GM18867 (cell line): ENCODE data around the gene PPFIA4.

ENCODE experiments used
- ATAC-seq: cut with Tn5 transposase; IDR thresholded peaks from one replicate; pipeline ENCODE4 v1.9.1; 2021; ENCODE audit warnings: mild to moderate bottlenecking, moderate library complexity; ENCODE audit not compliant: unreplicated experiment

The PPFIA4 gene

DNA sequence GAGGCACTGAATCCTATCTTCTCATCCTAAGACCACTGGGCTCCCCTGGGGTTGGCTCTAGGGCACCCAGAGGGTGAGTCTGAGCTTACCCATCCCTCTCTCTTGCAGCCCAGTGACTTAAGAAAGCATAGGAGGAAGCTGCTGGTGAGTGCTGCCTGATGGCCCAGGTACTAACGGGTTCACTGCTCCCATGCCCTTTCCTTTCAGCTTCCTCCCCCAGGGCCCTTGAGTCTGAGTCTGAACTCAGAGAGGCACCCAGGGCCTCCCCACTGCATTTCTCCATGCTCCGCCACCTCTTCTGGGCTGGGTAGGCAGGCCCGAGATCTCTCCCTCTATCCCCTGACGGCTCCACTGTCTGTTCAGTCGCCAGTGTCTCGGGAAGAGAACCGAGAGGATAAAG is 29.7 kb downstream of the PPFIA4 start:
- no peak for ATAC-seq

DNA sequence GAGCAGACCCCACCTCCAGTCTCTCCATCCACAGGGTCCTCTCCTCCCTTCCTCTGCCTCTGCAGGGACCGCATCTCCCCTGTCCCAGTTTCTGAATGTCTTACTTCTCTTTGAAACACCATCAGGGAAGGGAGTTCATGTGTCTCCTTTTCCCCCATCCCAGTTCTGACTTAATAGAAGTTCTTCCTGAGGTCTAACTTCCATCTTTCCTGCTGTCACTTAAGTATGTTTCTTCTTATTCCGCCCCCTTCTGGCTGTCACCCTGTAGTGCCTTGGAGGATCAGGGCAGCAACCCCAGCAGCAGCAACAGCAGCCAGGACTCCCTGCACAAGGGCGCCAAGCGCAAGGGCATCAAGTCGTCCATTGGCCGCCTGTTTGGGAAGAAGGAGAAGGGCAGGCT is 30.2 kb downstream of the PPFIA4 start:
- ATAC-seq: no peak

DNA sequence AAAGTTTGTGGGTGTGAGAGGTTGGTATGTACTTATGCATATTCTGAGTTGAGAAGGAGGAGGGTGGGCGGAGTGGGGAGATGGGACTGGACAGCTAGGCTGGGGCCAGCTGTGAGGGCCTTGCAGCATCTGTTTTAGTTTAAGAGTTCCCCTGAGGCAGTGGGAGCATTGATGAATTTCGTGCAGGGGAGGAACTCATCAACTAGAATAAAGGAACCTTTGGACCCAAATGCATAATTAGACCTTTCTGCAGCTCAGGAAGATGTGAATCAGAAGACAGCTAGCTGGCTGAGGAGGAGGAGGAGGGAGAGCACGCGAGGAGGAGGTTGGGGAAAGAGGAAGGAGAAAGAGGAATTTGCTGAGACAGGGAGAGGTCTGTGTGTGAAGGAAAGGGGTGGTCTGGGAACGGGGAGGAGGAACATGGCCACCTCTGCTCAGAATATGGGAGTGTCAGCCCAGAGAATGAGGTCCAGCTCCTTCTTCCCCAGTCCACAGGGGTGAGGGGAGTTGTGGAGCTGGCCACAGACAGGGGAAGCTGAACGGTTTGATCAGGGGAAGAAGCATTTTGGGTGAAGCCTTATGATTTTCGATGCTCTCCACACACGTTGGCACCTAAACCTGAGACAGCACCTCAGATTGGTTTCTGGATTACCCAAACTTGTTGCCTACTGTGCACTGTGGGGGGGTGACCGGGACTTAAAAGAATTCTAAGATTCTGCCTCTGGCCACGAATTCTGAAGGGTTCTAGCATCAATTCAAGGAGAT is 31.8 kb downstream of the PPFIA4 start:
- ATAC-seq: no peak

DNA sequence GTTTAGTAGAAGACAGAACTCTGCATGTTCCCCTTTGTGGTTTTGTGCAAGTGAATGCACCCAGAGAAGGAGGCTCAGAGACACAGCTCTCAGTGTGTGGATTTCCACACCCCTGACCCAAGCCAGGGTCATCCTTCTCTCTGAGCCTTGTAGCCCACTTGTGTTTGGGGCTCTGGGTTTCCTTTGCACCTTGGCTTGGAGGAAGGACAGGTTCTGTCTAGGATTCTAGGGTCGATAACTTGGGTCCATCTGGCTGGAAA is 32.3 kb downstream of the PPFIA4 start:
- ATAC-seq: no peak

DNA sequence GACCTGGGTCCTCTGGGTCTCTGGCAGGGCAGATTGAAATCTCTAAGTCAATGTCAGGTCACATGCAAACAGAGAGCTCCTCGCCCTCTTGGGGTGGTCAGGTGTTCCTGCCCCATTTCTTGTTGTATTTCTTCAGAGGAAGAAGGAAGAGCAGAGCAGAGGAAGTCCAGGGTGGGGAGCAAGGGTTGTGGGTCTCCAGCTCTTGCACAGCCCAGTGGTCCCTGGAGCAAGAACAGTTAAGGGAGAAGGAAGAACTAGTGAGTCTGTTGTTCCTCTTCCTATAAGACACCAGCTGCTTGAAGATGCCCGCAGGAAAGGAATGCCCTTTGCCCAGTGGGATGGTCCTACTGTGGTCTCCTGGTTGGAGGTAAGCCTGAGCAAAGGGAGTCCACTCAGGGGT is 33.2 kb downstream of the PPFIA4 start:
- ATAC-seq: no peak

DNA sequence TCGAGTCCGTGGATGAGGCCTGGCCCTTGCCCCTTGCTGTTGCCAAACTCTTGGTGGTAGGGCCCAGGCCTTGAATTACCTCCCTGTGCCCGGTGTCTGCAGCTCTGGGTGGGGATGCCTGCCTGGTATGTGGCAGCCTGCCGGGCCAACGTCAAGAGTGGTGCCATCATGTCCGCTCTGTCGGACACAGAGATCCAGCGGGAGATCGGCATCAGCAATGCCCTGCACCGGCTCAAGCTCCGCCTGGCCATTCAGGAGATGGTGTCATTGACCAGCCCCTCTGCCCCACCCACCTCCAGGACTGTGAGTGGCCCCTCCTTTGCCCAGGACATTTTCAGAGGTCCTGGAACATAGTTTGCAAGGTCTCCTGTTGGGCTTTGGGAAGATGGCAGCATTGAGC is 33.8 kb downstream of the PPFIA4 start:
- no peak for ATAC-seq

DNA sequence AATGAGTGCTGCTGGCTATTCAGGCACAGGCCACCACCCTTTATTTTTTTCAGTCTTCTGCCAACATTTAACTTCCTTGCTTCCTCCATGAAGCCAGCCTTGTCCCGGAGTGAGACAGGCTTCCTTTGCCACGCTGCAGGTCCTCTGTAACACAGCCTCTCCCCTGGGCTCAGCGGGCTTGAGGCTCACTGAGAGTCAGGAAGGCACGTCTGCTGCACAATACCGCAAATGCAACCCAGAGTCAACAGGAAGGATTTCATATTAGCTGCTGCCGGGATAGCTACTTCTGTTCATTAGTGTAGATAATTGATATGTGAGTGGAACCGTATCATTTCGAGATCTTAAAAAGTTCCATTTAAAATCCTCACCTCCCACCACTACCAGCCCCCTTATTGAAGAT is 37.0 kb downstream of the PPFIA4 start:
- no peak for ATAC-seq

DNA sequence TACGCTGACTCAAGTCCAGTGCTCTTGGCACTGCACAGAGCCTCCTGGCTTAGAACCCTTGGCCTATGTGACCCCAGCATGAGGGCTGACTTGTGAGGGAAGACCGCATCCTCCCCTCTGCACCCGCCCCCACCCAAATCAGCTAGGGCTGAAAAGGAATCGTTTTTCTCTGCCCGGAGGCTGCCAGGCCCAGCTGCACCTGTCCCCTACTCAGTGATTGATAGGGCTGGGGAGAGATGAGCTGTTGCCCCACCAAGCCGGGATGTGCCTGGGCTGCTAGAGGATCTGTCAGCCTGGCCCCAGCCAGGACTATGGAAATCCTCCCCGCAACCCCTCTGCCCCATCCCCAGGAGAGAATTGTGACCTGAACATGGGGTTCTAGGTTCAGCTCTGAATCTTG is 38.9 kb downstream of the PPFIA4 start:
- ATAC-seq: no peak

DNA sequence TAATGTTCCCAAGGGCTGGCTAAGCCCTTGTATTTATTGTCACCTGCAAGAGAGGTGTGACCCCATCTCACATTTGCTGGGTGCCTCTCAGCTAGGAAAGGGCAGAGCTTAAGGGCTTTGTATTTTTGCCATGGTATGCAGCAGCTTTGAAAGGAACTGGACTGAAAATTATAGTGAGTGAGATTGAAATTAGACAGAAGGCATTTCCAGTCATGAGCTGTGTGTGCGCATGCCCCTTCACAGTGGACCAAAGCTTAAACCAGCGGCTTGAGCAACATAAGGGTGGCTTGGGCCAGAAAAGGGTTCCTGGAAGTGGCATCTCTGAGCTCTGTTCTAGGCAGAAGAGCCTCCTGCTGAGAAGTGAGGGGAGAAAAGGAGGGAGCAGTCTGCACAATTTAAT is 39.7 kb downstream of the PPFIA4 start:
- ATAC-seq: no peak

DNA sequence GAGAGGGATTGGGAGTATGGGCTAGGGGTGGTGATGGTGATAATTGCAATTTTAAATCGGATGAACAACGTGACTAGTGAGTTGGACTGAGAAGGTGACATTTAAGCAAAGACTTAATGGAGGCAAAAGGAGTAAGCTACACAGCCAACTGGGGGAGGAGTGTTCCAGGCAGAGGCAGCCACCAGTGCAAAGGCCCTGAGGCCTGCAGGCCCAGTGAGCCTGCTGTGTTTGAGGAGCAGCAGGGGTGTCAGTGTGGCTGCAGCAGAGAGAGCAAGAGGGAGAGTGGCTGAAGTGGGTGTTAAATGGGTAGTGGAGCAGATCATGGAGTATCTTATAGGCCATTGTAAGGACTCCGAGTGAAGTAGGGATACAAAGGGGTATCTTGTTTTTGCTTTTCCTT is 40.7 kb downstream of the PPFIA4 start:
- ATAC-seq: no peak

DNA sequence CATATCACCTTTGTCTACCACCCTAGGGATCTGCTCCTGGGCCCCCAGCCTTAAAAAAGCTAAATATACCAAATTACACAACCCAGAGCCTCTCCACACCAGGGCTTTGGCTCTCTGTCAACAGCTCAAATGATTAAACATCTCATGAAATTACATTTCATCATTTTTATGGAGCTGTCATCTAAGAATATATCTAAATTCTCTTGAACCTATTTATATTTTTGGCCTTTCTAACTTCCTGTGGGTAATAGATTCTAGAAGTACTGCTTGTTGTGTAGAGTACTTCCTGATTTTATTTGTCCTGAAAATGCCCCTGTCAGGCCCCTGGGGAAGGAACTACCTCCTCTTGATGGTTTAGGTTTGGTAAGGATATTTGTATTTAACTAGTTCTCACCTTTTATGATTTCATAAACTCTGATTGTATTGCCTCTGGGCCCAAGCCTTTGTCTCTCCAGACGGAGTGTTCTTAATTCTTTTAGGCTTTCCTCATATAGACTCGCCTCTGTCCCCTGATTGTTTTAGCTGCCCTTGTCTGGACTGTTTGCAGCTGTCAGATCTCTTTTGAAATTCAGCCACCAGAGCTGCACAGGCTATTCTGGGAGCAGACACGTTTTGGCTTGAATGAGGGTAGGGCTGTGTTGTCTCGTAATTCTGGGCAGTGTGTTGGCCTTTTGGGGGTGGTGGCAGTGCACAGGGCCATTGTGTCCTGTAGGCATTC is 42.9 kb downstream of the PPFIA4 start:
- no peak for ATAC-seq

DNA sequence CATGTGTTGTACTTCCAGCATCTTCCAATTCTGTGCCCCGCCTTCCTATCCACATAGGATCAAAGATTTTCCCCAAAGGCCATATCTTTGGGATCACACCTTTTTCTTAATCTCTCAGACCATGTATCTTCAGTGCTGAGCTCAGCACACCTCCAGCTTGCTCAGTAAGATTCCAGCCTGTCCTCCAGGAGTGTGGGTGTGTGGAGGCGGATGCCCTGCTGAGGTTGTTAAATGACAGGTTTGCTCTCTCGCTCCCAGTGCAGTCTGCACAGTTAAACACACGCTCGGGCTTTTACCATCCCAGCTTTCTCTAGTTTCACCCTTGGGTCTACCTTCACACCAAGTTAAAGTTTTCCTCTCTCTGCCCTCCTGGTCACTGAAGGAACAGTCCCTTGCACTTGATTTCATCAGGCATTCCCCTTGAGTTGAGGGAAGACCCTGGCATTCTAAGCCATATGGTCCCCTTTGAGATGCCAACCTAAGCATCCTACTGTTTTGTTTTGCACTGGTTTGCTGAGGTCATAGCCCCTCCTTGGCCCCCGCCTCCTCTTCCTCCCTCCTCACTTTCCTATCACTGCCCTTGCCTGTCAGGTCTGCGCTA is 45.8 kb downstream of the PPFIA4 start:
- no peak for ATAC-seq

DNA sequence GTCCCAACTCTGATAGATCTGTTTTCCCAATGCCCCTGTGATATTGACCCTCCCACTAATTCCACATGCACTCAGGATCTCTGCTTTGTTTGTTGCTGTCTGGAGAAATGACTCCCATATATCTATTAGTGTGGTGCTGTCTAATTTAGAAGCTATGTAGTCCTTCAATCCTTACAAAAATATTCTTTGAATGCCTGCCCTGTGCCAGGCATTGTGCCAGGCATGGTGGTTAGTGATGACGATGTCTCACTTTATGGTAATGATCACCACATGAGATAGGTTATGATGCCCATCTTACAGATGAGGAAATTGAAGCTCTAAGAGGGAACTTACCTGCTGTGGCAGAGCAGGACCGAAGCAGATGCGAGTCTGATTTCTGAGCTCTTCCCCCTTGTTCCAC is 46.6 kb downstream of the PPFIA4 start:
- ATAC-seq: no peak

DNA sequence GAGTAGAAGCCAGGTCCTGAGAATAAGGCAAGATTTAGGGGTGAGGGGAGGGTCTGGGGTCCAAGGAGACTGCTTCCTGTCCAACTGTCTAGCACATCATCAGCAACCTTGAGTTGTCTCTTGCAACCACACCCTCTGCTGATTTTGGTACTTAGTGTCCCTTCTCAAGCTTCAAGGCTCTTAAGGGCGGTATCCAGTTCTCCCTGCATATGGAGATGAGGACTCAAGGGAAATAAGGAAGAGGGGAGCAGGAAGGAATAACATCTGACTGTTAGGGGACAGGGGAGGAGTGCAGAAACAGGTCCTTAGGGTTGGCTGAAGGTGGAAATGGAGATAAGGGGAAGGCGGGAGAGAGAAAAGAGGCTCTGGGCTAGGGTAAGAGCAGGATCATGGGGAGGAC is 47.2 kb downstream of the PPFIA4 start:
- no peak for ATAC-seq

DNA sequence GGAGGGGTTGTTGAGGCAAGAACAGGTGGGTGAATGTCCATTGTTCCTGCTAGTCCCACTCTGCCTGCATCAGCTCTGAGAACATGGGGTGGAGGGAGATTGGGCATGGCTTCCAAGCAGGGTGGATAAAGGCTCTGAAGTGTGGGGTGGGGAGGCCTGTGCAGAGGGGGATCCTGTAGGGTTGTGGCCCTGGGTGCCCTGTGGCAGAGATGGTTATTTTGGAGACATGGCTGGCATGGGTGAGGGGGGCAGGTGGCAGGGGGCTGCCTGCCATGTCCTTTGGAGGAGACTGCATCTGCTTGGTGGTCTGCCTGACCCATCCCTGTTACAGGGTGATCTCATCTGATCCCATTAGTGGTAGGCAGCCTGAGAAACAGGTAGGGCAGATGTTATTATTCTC is 48.3 kb downstream of the PPFIA4 start:
- no peak for ATAC-seq

DNA sequence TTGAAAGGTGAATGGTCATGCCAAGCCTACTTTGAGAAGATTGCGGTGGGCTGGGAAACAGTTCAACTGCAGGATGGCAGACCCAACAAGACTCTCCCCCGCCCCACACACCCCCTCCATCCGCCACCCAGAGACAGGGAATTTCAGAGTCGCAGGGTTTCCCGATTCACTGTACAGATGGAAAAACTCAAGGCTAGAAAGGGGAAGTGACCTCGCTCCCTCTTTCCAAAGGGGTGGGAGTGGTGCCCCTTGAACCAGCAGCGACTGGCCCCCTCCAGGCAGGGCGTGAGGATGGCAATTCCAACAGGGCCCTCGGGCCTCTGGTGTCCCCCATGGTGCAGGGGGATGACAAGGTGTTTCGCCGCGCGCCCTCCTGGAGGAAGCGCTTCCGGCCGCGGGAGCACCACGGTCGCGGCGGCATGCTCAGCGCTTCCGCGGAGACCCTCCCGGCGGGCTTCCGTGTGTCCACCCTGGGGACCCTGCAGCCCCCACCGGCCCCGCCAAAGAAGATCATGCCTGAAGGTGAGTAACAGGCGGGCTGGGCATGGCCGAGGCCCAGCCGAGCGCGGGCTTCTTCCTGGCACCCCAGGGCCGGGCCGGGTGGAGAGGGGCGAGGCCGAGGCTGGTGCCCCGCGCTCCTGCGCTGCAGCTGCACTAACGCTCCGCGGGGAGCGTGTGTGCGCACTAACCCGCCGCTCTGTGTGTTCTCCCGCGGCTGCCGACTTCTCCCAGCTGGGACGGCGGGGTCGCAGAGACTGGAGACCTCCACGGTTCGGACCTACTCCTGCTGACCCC is 49.1 kb downstream of the PPFIA4 start:
- no peak for ATAC-seq

DNA sequence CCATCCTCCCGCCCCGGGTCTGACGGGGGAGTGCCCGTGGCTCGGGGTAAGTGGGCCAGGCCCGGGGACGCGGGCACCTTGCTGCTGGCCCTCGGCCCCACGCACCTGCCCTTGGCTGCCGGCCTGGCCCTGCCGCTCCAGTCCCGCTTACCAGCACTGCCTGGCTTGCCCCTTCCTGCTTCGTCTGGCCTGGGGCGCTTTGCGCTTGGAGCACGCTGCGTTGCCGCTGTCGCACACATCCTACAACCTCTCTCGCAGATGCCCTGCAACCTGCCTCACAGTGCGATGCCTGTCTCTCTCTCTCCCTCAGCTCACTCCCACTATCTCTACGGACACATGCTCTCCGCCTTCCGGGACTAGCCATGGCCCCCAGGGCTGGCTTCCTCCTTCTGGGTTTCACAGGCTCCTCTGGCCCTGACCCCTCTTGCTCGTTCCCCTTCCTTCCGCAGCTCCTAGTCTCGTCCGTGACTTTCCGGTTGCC is 49.8 kb downstream of the PPFIA4 start:
- no peak for ATAC-seq

DNA sequence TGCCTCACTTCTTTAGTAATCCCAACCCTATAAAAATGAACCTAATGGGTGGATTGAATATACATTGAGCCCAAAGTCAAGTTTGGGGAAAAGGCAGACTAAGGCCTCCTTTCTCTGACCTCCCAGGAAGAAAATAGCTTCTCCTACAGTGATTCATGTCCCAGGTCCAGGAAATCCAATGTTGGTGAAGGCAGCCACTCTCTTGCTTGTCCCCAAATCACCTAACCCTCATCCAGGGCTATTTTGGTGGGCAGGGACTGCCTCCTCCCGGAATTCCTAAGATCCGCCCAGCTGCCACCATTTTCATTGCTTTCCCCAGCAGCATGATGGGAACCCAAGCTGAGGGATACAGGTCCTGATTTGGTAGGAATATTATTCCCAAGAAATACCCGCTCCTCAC is 51.1 kb downstream of the PPFIA4 start:
- no peak for ATAC-seq

DNA sequence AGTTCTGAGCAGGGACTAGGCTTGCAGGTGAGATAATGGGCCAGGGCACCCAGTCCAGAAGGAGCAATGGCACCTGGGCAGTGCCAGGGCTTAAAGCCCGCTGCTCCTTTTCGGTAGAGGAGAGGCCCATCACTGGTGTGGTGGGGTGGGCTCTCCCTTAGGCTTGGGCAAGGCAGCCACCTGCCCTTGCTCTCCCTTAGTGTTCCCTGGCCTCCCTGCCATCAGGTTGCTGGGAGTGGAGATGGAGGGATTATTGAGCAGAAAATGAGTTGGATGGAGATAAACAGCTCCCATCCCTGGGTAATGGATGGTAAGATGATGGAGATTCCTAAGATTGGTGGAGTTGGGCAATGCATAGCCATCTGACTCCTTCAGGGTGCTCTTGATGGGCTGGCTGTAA is 51.7 kb downstream of the PPFIA4 start:
- ATAC-seq: no peak

DNA sequence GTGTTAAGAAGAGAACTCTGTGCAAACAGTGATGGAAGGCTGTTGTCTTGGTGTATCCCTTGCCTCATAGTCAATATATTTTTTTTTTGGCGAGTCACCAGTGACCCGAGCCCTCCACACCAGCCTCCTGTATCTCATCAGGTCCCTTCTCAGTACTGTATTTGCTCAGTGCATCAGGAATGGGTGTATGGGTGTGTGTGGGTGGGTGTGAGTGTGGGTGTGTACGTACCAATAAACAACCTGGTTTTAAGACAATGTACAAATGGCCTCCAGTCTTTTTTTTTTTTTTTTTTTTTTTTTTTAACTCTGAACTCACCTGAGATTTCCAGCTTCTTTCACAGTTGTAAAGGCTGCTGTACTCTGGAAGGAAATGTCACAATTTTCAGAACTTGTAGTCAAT is 52.2 kb downstream of the PPFIA4 start:
- ATAC-seq: no peak

DNA sequence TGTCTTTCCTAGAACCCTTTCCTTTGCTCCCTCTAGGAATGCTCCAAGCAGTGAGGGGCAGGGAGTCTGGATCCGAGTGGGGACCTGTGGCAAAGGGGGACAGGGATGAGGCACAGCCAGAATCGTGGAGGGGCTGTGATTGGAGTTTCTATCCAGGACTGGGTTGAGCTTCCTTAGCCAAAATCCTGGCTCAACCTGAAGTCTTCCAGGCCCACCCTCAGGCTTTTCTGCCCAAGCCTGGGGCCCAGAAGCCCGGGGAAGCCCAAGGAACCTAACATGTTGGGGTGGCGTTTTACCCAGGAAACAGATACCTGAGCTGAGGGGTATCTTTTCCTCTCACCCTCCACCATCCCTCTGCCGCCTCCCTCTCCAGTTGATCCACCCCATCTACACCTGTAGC is 54.2 kb downstream of the PPFIA4 start:
- no peak for ATAC-seq
